Esophagus squamous epithelium (tissue), 5 donors: ENCODE results near the gene MICAL3. TPM values are rescaled to one million over a fixed set of nuclear protein-coding genes. Genes with fewer than 3 reads are reported as not detected.

Source experiments
- DNase-seq: peaks from one replicate; lab custom pipeline; 2025; lab: John Stamatoyannopoulos, UW
- H3K27ac ChIP-seq, 4 donors: fragments of 200-600 bp; sonication (generic); one replicate each; pipeline ENCODE4 v1.5.1; 2016 to 2019; ENCODE audit warnings: mild to moderate bottlenecking in 1 of 4
- H3K27me3 ChIP-seq, 4 donors: fragments of 200-600 bp; sonication (generic); 1 replicate in 3 of 4; 2 replicates in 1 of 4; pipeline versions ENCODE4 v1.5.1 to v1.6.0; 2017 to 2021; ENCODE audit warnings: antibody characterized with exemption in 1 of 4
- H3K36me3 ChIP-seq, 3 donors: fragments of 200-600 bp; sonication (generic); one replicate each; pipeline ENCODE4 v1.5.1; 2016 to 2019
- H3K4me1 ChIP-seq, 3 donors: fragments of 200-600 bp; sonication (generic); one replicate each; pipeline ENCODE4 v1.5.1; 2017 to 2019
- H3K4me3 ChIP-seq, 4 donors: fragments of 200-600 bp; sonication (generic); 1 replicate in 3 of 4; 2 replicates in 1 of 4; pipeline ENCODE4 v1.5.1; 2016 to 2019; ENCODE audit warnings: mild to moderate bottlenecking in 2 of 4, moderate library complexity in 1 of 4
- H3K9me3 ChIP-seq, 3 donors: fragments of 200-600 bp; sonication (generic); one replicate each; pipeline ENCODE4 v1.5.1; 2016 to 2019
- POLR2A ChIP-seq, 4 donors: fragments of 450-650 bp; IDR thresholded peaks; one replicate each; pipeline ENCODE4 v1.6.1; 2017; ENCODE audit warnings: antibody characterized with exemption in 4 of 4, mild to moderate bottlenecking in 4 of 4, moderate library complexity in 3 of 4
- WGBS, 2 donors: methylation state at CpG; one replicate each; pipeline ENCODE4 v1.1.5; 2018; 5-methylcytosine and 5-hydroxymethylcytosine counted together
- intact Hi-C: fragments of 100-400 bp; cut with DNase I; formaldehyde crosslinking; loops from one replicate; pipeline ENCODE4 v1.15.0; 2022
- total RNA-seq, 4 donors: library from RNA; depleted of rRNA; stranded (reverse); fragments of >200 nt; gene quantifications; one replicate each; pipeline ENCODE4 v1.1.0, GENCODE V29; 2016
- TF ChIP-seq, protein P1 (sequence below), 6 experiments: fragments of 450-650 bp in 4 of 6; fragments of 200-600 bp in 2 of 6; sonication (generic) in 2 of 6; IDR thresholded peaks; one replicate each; pipeline ENCODE4 v1.5.1; 2016 to 2019; ENCODE audit warnings: antibody characterized with exemption in 6 of 6, mild to moderate bottlenecking in 4 of 6, moderate library complexity in 4 of 6
- donor health status: DM: yes; HTN: yes; CAD: no.

MICAL3 gene
- total RNA-seq, 4 donors from 2014 or later, result 11.2 to 30.9 (median 15.9) TPM

DNA sequence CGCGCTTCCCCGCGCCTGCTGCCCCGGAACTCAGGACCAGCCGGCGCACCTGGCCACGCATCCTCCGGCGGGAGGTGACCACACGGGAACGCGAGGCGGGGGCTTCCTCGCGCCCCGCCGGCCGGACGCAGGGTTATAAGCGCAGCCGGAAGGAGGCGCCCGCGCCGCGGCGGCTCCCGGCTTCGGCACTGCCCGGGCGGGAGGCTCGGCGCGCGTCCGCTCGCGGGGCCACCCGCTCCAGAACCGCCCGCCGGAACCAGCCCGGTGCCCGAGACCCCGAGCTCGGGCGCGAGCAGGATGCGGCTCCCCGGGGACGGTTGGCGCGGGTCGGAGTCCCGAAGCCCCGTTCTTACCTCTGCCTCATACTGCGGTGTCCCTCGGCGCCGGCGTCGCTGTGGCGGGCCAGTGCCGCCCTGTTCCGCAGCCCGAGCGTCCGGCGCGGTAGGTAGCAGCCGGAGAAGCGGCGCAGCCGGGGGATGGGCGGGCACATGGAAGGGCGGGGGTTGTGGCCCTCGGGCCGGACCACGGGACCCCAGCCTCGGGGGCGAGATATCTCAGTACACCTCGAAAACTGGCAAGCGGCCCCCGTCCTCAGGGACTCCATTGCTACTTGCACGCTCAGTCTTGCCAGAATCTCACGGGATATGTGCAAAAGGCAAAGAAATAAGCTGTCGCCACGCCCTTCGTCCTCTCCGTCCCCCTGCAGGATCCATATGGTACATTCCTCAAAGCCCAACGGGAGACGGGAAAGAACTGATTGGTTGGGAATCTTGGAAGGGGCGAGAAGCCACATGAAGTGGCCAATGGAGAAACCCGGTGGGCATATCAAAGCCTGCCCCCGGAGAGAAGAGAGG is 23.1 kb downstream of the MICAL3 start:
- no peaks in the 10 kb centered on the region for H3K27me3 ChIP-seq
- WGBS, 2 donors, result 0% methylated on average over 9 to 14 of the region's 96 CpGs
- H3K9me3 ChIP-seq, result no peaks in the 10 kb centered on the region
- intact Hi-C loops, result loop anchor here (5.0 kb wide), 1 partner anchor 76 kb away; the partner anchor contains the start of gene PEX26
- peaks cover 8 to 48% (median 11%) of the 10 kb centered on the region in 3 donors for H3K4me1 ChIP-seq
- TF ChIP-seq, protein P1, sequence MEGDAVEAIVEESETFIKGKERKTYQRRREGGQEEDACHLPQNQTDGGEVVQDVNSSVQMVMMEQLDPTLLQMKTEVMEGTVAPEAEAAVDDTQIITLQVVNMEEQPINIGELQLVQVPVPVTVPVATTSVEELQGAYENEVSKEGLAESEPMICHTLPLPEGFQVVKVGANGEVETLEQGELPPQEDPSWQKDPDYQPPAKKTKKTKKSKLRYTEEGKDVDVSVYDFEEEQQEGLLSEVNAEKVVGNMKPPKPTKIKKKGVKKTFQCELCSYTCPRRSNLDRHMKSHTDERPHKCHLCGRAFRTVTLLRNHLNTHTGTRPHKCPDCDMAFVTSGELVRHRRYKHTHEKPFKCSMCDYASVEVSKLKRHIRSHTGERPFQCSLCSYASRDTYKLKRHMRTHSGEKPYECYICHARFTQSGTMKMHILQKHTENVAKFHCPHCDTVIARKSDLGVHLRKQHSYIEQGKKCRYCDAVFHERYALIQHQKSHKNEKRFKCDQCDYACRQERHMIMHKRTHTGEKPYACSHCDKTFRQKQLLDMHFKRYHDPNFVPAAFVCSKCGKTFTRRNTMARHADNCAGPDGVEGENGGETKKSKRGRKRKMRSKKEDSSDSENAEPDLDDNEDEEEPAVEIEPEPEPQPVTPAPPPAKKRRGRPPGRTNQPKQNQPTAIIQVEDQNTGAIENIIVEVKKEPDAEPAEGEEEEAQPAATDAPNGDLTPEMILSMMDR (IDR thresholded peaks at IDR 0.05), result peak in 5 of 6 experiments; percentile 30 to 65 (median 49)
- peak in 3 of 4 donors; percentile 2 to 83 (median 70) for TF ChIP-seq POLR2A (IDR thresholded peaks at IDR 0.05)
- peak overlapping the region; percentile 64 to 99 (median 88) for H3K4me3 ChIP-seq
- DNase-seq, result peak; percentile 59
- H3K27ac ChIP-seq, result peak overlapping the region; percentile 86 to 98 (median 90)
- no peaks in the 10 kb centered on the region for H3K36me3 ChIP-seq

DNA sequence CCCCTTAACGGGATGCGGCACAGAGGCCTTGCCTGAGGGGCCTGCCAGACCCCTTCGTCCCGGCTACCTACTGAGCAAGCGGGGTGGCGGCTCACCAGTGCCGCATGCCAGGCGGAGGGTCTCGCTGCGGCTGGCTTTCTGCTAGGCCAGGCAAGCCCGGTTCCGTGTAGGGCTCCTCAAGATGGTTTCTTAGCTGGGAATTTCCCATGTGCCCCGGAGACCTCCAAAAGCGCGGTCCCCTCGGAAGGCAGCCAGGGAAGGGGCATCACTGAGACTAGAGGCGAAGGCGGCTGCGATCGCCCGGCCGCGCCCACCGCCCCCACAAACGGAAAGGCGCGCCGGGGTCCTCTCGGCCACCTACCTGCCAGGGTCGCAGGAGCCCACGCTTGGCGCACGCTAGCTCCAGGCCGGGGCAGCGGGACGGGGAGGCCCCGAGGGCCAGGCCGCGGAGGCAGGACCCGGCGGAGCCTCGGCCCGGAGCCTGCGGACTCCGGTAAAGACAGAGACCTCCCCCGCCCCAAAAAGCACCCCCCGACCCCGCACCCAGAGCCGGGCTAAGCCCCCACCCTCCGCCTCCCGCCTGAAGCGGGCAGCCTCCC is 23.8 kb downstream of the MICAL3 start:
- intact Hi-C loops, result loop anchor here (5.0 kb wide), 1 partner anchor 77 kb away; the partner anchor contains the start of gene PEX26
- Histone ChIP-seq H3K4me1 (peaks cover 8 to 48% (median 11%) of the 10 kb centered on the region in 3 donors), H3K27me3 (no peaks in the 10 kb centered on the region), H3K9me3 (no peaks in the 10 kb centered on the region), H3K27ac (peak overlapping the region; percentile 86 to 98 (median 90)), H3K4me3 (peak overlapping the region; percentile 64 to 99 (median 88)), H3K36me3 (no peaks in the 10 kb centered on the region)
- no peak for DNase-seq
- TF ChIP-seq POLR2A (IDR thresholded peaks at IDR 0.05), result no peak
- TF ChIP-seq, protein P1 (IDR thresholded peaks at IDR 0.05), result no peak
- WGBS, 2 donors, result 0% methylated on average over 2 to 3 of the region's 52 CpGs

DNA sequence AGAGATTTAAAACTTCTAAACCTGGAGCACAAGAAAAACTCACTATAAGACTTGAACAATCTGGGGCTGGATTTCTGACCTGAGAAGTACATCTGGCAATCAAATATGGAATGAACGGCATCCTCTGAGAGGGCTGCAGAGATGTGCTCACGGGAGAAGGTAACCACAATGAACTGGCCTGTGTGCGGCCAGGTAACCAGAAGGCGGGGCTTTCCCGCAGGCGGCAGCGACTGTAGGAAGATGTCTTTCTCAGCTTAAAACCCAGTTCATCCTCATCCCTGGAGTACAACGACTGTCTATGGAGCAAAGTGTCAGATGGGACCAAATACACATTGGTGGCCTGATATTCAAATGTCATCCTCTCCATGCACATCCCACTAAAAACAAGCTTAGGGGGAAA is 24.5 kb downstream of the MICAL3 start:
- 32 to 38% methylated on average over 8 of the region's 8 CpGs for WGBS, 2 donors
- Histone ChIP-seq H3K27ac (peak overlapping the region in 1 of 4 donors; percentile 91), H3K36me3 (no peaks in the 10 kb centered on the region), H3K9me3 (no peaks in the 10 kb centered on the region), H3K4me3 (peak overlapping the region in 3 of 4 donors; percentile 64 to 99 (median 91)), H3K4me1 (peaks cover 8 to 48% (median 11%) of the 10 kb centered on the region in 3 donors), H3K27me3 (no peaks in the 10 kb centered on the region)
- DNase-seq, result no peak
- intact Hi-C loops, result loop anchor here (5.0 kb wide), 1 partner anchor 77 kb away; the partner anchor contains the start of gene PEX26
- TF ChIP-seq POLR2A (IDR thresholded peaks at IDR 0.05), result no peak
- TF ChIP-seq, protein P1 (IDR thresholded peaks at IDR 0.05), result no peak

DNA sequence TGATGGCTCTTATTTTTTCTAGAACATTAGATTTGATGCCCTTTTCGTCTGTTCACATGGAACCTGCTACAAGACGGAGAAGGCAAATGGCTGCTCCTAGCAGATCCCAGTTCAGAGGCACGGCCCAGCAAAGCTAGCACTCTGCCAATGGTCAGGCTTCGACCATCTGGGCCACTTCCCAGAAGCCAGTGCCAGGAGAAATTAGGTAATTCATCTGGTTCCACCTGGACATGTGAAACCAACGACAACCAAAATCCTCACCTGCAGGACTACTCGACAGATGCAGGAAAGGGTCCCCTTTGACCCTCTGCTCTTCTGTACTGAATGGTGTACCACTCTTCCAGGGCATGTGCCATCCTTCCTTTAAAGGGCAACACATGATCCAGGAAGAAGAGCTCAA is 25.4 kb downstream of the MICAL3 start:
- Histone ChIP-seq H3K4me1 (peaks cover 8 to 57% (median 11%) of the 10 kb centered on the region in 3 donors), H3K27ac (no peak overlapping the region), H3K36me3 (no peaks in the 10 kb centered on the region), H3K27me3 (no peaks in the 10 kb centered on the region), H3K9me3 (no peaks in the 10 kb centered on the region), H3K4me3 (no peak overlapping the region)
- DNase-seq, result no peak
- WGBS, 2 donors, result 74 to 97% methylated on average over 5 to 6 of the region's 6 CpGs
- TF ChIP-seq, protein P1 (IDR thresholded peaks at IDR 0.05), result no peak
- TF ChIP-seq POLR2A (IDR thresholded peaks at IDR 0.05), result no peak
- intact Hi-C loops, result no loop called here
